ENCODE data around the gene MYO5B. TPM values are rescaled to one million over a fixed set of nuclear protein-coding genes. Genes with fewer than 3 reads are reported as not detected.

The MYO5B gene
- total and polyA plus RNA-seq, 10 of the 15 experiments (the other 5 are each of a cell fraction or from before 2014, with no cell fraction given), result 2.5 to 4.5 (median 3.3) TPM

DNA sequence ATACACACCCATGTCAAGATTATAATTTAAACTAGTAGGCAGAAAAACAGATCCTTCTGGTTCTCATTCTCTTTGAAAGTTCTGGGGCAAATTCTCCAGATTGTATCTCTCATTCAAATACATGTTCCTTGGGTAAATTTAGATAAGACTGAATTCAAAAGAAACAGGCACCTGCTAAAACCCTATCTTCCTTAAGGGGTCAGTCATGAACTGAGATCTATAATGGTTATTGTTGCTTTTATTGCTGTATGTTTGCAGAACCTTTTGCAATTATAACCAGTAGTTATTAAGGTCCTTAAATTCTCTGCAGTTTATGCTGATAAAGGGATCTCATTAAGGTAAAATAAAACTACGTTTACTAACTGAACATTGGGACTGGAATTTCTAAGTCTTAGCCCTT is 83.5 kb downstream of the MYO5B start:
- DNase-seq (ENCODE audit: low read depth, low spot score) (no peak), FAIRE-seq (no peak), ATAC-seq (peak; percentile 52; the same call in 2 of the 3 replicates)
- intact Hi-C loops (cut with micrococcal nuclease; ENCODE audit: unreplicated experiment) (loop anchor here (1.0 to 5.0 kb wide), 2 partner anchors 84 to 156 kb away; partner anchors contain the start of genes CFAP53 and MYO5B), in situ Hi-C loops (cut with MboI) (loop anchor here (10.0 kb wide), 1 partner anchor 243 kb away; no protein-coding TSS in a partner anchor)
- Histone ChIP-seq H3K79me2 (ENCODE audit: control insufficient read depth, insufficient read depth, low read length) (no peaks in the 10 kb centered on the region), H3K4me3 (no peak overlapping the region), H3K4me1 (ENCODE audit: control insufficient read depth, insufficient read depth, low read length) (no peaks in the 10 kb centered on the region), H3K4me2 (ENCODE audit: control insufficient read depth, insufficient read depth) (no peak overlapping the region), H4K20me1 (ENCODE audit: control insufficient read depth, insufficient read depth) (no peaks in the 10 kb centered on the region), H3K27me3 (replicated peaks in 1 of 2; ENCODE audit: control insufficient read depth in 2 of 2, insufficient read depth in 2 of 2, low read length in 1 of 2) (peaks cover 0 to 12% of the 10 kb centered on the region in 2 experiments; a peak in 2 of 4 replicates), H3K9ac (ENCODE audit: control insufficient read depth, insufficient read depth, low read length) (no peak overlapping the region), H3K9me3 (replicated peaks; ENCODE audit: control insufficient read depth, insufficient read depth, low read length) (no peaks in the 10 kb centered on the region), H3K36me3 (ENCODE audit: control insufficient read depth in 2 of 2, insufficient read depth in 2 of 2, low read length in 1 of 2) (no peaks in the 10 kb centered on the region), H3K27ac (ENCODE audit: control insufficient read depth, insufficient read depth) (no peak overlapping the region), H2AFZ (ENCODE audit: control insufficient read depth, low read depth, low read length) (no peak overlapping the region)
- 0% methylated on average over 1 of the region's 1 CpG for WGBS (ENCODE audit: insufficient coverage, insufficient replicate concordance, low lambda C conversion rate, missing lambda C conversion rate)
- TF ChIP-seq, protein P1, sequence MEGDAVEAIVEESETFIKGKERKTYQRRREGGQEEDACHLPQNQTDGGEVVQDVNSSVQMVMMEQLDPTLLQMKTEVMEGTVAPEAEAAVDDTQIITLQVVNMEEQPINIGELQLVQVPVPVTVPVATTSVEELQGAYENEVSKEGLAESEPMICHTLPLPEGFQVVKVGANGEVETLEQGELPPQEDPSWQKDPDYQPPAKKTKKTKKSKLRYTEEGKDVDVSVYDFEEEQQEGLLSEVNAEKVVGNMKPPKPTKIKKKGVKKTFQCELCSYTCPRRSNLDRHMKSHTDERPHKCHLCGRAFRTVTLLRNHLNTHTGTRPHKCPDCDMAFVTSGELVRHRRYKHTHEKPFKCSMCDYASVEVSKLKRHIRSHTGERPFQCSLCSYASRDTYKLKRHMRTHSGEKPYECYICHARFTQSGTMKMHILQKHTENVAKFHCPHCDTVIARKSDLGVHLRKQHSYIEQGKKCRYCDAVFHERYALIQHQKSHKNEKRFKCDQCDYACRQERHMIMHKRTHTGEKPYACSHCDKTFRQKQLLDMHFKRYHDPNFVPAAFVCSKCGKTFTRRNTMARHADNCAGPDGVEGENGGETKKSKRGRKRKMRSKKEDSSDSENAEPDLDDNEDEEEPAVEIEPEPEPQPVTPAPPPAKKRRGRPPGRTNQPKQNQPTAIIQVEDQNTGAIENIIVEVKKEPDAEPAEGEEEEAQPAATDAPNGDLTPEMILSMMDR (IDR thresholded peaks at IDR 0.05 in 2 of 3, conservative IDR thresholded peaks at IDR 0.05 in 1 of 3; ENCODE audit: control insufficient read depth in 2 of 3, extremely low read depth in 1 of 3, insufficient read depth in 1 of 3, low read depth in 3 of 3, low read length in 3 of 3), result peak; percentile 7 to 52 (median 21); a peak in 4 of 6 replicates
- TF ChIP-seq LARP7 (IDR thresholded peaks at IDR 0.05) (no peak), SMC3 (IDR thresholded peaks at IDR 0.05; ENCODE audit: borderline replicate concordance, low read length) (peak; percentile 40; the same call in 1 of the 2 replicates), RAD21 (IDR thresholded peaks at IDR 0.05; ENCODE audit: insufficient read depth, low read depth, low read length) (peak; percentile 63)
- RAD21 ChIA-PET (ENCODE audit: unreplicated experiment), result interaction anchor here (1.5 to 2.1 kb wide), 2 partner anchors 85 to 93 kb away, joined by 3 to 6 read pairs; no protein-coding TSS in a partner anchor
- POLR2A ChIA-PET, result no interaction called here
- no TSS peak for BruUV-seq (replicated peaks)
- CTCF ChIA-PET, result interaction anchor here (1.0 to 3.5 kb wide), 5 partner anchors 20 to 246 kb away, joined by 3 to 32 read pairs (median 5); partner anchors contain the start of gene MYO5B
- SMC1A ChIA-PET (ENCODE audit: uncharacterized antibody, unreplicated experiment), result interaction anchor here (0.8 kb wide), 1 partner anchor 75 kb away, joined by 3 read pairs; no protein-coding TSS in a partner anchor
